C4-2B (cell line): ENCODE data around the gene TOLLIP.

Experiments used
- CTCF ChIP-seq: fragments of 450-650 bp; conservative IDR thresholded peaks from 2 replicates; pipeline ENCODE4 v1.5.1; 2017; ENCODE audit warnings: mild to moderate bottlenecking
- ZFX ChIP-seq: fragments of 450-650 bp; IDR thresholded peaks from 2 replicates; pipeline ENCODE4 v1.6.1; 2017

GRCh38 chr11:1292018-1292643 lies 17.3 kb downstream of the TOLLIP start:
- TF ChIP-seq CTCF (no peak), ZFX (no peak)
